Fibroblast of skin of abdomen (primary cell): Measurements from ENCODE around the gene ALDH1B1. TPM values are rescaled to one million over a fixed set of nuclear protein-coding genes. Genes with fewer than 3 reads are reported as not detected.

Experiments
- DNase-seq: peaks from one replicate; pipeline ENCODE4 v3.0.0-alpha.2; 2013
- polyA plus RNA-seq, 2 experiments: library from polyadenylated mRNA; unstranded; fragments of 120-200 nt; gene quantifications; one replicate each; pipeline ENCODE4 v1.2.1, GENCODE V29; 2013; ENCODE audit not compliant: insufficient read length in 2 of 2

The ALDH1B1 gene
- 91.1 TPM for polyA plus RNA-seq (2013, experiment 1 of 2; ENCODE audit: insufficient read length)
- 90.4 TPM for polyA plus RNA-seq (2013, experiment 2 of 2; ENCODE audit: insufficient read length)

DNA sequence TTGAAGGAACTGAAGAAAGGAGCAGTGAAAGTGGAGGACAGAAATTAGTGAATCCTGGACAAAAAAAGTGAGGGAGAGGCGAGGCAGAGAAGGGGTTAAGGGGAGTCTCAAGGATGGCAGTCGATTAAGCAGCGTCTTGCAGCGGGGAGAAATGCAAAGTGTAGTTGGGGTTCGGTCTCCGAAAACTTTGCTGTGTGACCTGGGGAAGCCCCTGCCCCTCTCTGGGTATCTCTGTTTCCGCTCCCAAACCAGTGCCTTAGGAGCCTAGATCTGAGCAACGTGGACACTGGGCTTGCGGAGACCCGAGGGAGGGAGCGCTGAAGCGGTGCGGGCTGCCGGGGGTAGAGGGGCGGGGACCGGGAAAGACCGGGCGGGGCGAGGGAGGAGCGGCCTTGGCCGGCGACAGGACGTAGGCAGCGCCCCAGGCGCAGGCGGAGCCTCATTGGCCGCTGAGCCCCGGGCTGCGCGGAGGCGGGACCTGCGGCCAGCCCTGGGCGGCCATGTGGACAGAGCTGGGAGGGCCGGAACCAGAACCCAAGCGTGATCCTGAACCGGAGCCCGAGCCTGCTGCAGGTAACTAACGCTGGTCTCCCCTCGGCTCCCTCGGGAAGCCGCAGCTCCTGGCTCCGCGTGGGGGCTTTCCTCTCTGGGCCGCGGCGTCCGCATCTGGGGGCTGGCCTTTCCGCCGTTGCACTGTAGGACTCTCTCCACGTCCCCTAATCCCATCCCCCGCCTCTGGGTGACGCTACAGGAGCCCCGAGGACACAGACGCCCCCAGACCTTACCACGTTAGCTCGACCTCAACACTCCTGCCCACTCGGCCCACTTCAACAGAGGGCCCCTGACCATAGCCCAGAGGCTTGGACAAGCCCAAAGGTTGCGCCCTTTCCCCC lies at the start of gene ALDH1B1:
Gene ALDH1B1 (plus strand): TSS at position 468 of the 893 bp plus-strand sequence. CDS start 3,047 bp downstream, outside the sequence.
- DNase-seq, result peak; percentile 85

DNA sequence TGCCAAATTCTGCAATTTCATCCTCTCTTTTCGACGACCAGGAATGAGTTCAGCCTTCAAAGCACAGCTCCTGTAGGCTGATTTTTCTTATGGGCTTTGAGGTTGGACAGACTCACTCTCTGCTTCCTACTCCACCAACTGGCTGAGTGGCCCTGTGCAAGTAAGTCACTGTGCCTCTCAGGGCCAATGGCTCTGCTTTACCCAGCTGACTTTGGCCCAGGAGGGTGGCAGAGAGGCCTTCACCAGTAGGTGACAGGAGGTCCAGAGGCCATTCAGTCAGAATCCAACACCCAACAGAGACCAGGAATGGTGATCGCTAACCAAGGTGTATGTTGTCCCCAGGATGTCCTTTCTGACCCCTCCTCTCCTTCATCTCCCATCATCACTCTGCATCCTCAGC lies 49.5 kb upstream of the ALDH1B1 start:
- DNase-seq, result no peak

DNA sequence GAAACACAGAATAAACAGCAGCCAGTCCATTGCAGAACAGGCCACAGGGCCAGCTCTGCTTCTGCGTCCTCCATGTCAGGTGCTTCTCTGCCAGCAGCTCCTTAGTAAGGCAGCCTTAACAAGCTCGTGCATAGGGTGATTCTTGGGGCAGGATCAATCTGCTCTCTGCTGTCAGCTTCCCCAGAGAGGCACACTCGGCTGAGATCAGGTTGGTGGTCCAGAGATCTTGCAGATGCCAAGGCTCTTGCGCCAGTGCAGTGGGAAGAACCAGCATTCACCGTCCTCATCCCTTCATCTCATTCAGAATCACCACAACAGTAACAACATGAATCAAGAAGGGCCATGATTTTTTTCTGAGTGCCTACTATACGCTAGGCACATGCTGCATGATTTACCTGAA lies 49.0 kb upstream of the ALDH1B1 start:
- no peak for DNase-seq

DNA sequence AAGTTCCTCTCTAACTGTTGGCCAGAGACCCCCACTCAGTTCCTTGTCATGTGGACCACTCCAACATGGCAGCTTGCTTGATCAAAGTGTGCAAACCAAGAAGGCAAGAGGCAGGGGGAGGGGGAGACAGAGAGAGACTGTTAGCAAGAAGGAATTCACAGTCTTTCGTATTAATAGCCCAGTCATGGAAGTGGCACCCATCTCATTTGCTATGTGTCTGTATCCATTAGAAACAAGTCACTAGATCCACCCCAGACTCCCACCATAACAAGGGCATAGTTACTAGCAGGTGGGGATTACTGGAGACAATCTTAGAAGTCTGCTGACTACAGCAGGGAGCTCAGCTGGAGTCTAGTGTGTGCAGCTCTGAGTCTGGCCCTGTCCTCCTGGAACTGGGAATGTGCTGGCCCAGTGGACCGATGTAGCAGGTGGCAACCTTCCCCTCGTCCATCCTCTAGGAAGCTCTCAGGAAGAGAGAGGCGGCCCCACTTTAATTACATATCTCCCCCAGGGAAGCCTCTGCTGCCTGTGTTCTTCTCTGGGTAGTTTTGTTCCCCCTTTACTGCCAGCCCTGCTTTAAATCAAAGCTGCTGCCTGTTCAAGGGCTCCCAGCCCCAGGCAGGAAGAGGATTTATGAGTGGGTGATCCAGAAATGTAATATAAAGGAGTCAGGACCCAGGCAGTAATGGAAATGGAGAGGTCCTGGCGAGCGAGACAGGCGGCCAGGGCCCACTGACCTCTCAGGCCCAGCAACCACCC lies 47.8 kb upstream of the ALDH1B1 start:
- DNase-seq, result no peak

DNA sequence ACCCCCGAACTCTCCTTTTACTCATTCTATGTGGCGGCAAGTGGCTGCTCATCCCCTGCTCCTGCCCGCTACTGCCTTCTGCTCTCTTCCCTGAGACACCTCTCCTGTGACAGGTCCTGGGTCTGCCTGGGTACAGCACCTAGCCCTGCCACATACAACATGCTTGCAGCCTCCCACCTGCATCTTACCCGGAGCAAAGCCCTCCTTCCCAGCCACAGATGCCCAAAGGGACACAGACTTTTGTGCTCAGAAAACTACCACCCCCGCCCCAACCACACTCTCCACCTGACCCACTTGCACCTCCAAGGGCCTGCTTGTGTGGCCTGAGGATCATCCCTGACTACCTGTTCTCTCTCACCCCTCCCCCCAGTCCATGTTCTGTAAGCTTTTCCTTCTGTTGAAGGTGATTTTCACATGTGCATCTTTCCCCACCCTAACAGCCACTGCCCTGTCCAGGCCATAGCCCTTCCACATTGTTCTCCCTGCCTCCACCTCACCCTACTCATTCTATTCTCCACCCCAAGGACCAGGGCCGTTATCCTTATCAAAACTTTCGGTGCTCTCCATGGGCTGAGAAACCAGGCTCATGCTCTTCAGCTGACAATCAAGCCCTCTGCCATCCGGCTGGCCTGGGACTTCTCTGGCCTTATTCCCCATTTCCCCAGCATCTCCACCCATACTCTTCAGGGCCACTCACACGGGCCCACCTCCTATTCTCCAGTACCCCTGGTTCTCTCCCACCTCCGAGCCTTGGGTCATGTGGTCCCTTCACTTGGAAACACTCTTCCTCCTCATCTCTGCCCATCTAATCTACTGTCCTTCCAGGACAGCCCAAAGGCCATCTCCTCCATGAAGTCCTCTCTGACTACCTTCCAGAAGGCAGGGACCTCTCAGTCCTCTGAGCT lies 46.4 kb upstream of the ALDH1B1 start:
- no peak for DNase-seq

DNA sequence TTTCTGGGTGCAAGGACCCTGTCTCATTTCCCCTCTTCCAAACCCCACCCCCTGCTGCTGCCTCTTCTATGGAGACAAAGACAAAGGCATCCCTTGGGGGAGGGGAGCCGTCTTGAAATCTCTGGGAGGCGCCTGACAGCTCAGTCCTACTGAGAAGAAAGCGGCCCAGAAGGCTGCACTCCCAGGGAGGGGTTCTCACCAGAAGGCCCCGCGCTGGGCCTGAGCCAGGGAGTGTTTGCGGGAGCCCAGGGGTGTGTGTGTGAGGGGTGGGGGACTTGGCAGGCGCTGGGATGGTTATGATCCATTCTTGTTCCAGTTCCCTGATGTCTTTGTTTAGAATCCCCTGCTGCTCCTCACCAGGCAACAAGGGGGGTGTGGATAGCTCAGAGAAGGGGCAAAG lies 45.7 kb upstream of the ALDH1B1 start:
- peak; percentile 29 for DNase-seq

DNA sequence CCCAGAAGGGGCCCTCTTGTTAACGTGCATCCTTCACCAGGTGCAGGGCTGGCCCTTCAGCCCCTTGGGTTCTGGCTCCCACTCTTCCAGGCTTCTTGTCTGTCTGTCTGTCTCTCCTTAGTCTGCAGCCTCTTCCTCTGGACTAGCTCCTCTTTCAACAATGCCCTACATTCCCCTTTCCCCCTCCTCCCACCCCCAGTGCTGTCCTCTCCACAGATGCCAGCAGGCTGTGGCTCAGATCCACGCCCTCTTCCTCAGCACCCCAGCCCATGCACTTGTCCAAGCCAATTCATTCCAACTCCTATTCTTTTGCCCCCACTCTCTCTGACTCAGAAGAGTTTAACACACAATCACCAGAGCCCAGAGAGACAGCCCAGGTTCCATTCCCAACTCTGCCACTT lies 45.2 kb upstream of the ALDH1B1 start:
- no peak for DNase-seq

DNA sequence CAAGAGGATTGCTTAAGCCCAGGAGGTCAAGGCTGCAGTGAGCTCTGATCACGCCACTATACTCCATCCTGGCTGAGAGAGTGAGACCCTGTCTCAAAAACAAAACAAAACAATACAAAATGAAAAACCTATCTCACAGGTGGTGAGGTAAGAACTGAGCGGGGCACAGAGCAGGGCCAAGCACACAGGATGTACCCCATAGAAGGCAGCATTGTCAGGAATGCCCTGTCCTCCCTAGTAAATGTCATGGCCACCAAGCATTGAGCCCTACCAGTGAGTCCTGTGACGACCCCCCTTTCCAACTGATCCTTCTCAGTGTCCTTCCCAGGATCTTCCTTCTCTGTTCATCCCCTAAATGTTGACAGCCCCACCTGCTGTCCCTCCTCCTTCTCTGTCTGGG lies 44.6 kb upstream of the ALDH1B1 start:
- no peak for DNase-seq

DNA sequence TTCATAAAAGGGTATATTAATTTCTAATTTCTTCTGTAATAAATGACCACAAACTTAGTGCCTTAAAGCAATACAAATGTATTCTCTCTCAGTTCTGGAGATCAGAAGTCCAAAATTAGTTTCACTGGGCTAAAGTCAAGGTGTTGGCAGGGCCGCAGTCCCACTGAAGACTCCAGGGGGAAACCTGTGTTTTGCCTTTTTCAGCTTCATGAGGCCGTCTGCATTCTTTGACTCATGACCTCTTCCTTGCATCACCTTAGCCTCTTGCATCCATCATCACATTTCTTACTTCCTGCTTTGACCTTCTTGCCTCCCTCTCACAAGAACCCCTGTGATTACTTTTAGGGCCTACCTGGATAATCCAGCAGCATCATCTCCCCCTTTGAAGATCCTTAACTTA lies 42.0 kb upstream of the ALDH1B1 start:
- DNase-seq, result no peak

DNA sequence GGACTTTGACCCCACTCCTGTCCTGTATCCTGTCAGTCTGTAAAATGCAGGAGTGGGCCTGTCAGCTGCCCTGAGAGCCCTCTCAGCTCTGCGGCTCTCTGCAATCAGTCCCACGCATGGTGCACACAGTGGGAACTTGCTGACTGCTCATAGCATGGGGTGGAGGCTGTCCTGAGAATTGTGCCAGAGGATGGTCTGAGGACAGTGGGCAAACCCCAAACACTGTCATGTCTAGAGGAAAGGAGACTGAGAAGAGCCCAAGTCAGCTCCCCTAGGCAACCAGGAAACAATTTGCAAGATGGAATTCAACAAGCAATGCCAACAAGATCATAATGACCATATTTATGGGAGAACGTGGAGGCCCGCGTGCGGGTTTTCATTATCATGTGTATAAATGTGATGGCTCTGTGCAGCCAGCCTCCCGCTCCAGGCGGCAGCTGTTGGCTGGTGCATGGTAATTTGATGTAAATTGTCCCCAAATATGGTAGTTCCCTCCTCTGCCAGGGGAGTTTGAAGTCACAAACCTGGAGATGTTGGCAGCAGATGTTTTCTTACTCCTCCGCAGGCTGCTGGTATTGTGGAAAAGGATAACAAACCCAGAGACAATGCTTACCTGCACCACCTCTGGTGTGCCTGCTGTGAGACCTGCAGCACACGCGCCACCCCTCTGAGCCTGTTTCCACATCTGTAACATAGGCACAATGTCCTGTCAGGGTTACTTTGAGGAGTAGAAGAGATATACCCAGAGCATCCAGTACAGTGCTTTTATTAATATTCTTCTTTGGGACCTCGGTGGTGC lies 39.8 kb upstream of the ALDH1B1 start:
- DNase-seq, result no peak

DNA sequence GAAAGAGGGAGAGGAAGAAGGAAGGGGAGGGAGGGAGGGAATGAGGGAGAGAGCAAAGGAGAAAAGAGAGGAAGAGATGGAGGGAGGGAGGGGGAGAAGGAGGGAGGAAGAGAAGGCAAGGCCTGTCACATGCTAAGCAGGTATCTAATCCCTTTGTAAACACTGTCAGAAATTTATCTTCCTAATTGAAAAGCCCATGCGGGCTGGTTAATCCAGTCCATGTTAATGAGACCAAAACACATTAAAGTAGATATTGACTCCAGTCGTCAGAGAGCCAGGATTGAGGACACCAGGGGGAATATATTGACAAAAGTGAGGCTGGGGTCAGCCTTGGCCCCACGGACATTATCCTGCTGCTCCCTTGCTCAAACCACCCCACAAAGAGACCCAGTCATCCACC lies 37.4 kb upstream of the ALDH1B1 start:
- no peak for DNase-seq

DNA sequence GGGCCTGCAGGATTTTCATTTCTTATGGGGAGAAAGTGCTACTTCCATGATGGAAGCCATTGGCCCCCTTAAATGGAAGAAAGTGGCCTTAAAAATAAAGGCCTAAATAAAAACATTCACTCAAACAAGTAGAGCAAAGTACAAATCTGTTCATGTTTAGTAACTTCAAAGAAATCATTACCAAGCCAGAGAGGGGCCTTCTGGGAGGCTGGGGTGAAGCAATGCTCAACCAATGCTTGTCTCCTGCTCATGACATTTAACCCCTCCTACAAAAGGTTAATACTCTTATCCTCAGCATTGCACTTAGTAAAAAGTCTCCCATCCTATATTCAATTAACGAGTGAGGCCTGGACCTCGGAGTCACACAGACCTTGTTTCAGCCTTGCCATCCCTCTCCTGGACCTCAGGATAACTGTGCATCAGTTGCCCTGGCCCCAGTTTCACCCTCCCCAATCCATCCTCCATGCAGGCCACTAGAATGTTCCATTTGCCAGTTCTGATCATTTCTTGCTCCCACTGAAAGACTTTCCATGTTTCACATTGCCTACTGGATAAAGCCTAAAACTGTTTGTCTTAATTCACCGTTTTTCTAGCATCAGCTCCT lies 36.9 kb upstream of the ALDH1B1 start:
- no peak for DNase-seq

DNA sequence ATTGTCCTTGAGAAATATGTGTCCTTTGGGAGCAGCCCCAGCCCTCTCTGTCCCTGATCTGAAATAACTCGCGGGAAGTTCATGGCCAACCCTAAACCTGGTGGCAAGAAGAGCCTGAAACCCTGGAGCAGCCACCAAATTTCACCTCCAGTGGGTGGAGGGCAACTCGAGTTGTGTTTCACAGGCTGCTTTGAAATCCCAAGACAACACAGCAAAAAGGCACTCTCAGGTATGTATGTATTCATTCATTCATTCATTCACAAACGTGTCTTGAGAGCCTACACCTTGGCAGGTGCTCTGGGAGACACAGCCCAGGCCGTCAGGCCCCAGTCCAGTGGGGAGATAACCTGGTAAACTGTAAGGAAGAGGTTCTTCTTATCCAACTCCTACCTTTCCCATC lies 35.7 kb upstream of the ALDH1B1 start:
- DNase-seq, result no peak

DNA sequence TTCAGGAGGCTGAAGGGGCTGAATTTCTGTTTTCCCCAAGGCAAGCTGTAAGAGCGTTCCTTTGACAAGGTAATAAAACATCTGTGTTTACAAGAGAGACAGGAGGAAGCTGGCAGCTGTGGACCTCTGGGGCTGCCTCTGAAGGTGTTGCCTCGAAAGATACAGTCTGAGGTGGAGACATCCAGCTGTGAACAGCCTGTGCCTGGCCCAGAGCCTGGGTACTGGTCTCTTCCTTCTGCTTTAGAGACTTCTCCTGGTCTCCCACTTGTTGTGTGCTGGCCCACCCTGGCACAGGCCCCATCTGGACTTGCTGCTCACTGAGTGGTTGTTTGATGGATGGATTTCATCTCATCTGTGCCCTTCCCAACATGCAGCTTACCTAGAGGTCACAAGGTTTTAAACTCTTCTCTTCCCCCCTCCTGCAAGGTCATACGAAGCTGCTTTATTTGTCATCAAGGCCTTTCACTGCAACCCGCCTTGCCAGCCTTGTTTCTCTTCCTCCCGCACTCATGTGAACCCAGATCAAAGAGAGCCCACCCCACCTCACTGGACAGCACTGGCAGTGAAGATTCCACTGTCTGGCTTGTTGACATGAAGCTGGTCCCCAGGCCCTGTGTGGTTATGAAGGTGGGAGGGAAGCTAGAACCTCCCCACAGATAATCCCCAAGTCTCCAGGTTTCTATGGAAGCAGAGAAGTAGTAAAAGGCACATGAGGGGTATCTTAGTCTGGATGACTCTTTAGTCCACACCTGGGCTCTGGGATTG lies 35.0 kb upstream of the ALDH1B1 start:
- no peak for DNase-seq

DNA sequence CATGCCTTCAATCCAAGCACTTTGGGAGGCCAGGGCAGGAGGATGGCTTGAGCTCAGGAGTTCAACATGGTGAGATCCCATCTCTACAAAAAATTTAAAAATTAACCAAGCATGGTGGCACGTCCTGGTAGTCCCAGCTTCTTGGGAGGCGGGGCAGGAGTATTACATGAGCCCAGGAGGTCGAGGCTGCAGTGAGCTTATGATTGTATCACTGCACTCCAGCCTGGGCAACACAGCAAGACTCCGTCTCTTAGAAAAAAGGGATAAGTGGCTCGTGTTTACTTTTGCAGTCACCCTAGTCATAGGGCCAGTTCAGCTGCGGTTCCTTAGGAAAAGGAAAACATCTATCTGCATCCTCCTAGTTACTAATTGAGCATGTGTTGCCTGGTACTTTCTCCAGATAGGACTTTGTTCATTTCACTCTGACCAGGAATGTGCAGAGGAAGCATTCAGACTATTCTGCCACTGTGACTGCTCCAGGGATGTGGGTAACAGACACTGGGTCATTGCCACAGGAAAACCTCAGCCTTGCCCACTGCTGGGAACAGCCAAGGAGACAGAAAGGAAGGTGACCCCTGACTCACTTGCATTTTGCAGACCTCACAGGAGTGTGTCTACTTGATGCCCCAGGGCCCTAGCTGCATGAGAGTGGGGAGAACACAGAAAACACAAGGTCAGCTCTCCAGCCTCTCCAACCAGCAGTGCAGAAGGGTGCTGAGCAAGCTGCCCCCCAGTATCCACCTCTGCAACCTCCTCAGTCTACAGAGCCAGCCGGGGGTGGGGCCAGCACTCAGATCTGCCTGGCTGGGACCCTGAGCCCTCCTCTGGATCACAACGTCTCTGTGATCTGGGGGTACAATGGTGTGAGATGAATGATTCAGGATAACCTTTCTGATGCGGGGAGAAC lies 33.9 kb upstream of the ALDH1B1 start:
- DNase-seq, result no peak

DNA sequence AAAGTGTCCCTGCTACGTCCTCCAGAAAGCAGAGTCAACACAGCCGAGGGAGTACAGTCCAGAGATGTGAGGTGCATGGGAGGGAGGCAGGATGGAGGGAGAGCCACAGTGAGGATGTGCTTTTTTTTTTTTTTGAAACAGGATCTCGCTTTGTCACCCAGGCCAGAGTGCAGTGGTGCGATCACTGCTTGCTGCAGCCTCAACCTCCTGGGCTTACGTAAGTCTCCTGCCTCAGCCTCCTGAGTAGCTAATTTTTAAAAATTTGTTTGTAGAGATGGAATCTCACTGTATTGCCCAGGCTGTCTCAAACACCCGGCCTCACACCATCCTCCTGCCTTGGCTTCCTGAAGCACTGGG lies 33.2 kb upstream of the ALDH1B1 start:
- no peak for DNase-seq

DNA sequence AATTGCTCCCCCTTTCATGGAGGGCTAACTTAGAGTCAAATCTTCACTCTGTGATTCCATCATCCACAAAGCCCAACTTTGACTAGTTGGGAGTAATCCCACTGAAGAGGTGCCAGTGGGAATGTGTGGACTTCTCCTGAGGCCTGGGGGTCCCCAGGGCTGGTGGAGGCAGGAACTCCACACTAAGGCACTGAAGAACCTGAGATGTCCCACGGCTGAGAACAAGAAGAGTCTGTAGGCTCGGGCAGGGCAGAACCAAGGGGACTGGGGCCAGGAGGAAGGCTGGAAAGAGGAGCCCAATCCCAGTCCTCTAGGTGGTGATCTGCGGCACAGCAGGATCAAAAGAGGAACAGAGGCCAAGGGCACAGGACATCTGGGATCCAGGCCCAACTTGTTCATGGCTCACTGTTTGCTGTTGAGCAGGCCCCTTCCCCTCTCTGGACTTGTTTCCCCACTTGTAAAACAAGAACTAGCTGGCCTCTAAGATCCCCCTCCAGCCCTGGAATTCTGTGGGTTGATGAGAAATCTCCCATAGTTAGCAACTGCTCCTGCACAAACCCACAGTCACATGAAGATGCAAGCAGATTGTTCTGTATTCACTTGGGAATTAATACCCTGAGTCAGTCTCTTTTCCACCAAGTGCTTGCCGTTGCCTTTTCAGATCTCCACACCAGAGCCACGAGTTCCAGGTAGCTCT lies 32.7 kb upstream of the ALDH1B1 start:
- peak; percentile 54 for DNase-seq

DNA sequence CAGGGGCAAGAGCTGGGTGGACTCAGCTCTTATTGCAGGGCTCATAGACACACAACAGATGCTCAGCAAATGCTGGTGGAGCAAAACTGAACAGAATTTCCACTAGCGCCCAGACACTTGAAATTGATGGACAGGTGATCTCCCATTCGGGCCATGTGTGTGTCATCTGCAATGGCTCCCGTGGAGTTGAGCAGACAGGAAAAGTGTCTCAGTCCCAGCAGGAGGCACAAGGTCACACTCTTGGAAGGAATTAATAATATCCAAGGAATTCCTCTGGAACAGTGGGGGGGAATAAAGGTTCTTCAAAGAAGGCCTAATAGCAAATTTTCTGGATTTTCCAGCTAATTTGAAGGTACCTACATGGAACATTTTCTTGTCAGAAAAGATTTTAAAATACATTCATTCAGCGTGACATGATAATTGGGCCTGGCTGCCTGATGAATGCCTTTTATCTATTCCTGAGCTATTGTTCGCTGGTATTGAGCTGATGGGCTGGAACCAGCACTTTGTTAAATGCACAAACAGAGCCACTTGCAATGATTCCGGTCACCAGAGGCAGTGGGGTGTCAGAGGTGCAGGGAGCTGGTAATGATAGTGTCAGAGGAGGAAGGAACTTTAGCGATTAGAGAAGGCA lies 31.5 kb upstream of the ALDH1B1 start:
- peak; percentile 28 for DNase-seq
